Caki2 (cell line): ENCODE measurements around the gene SLC35D3. TPM values are rescaled to one million over a fixed set of nuclear protein-coding genes. Genes with fewer than 3 reads are reported as not detected.
A peak's percentile ranks its signal among the peaks of the same experiment; 100 is the strongest.
"Not testable (repeated sequence)": the region's sequence is repeated elsewhere in the genome, so short reads cannot be mapped to it uniquely, and the experiment has no call there.

Experiments used
- DNase-seq: peaks from one replicate; pipeline ENCODE4 v3.0.0-alpha.2; 2015; ENCODE audit warnings: low read depth
- in situ Hi-C: cut with HindIII; loops from 2 replicates; pipeline ENCODE4 v1.10.0; 2016; ENCODE audit warnings: low sequenced_read_pairs, low pct_unique_long_range_greater_than_20kb, mixed read lengths
- total RNA-seq: library from RNA; depleted of rRNA; stranded (reverse); fragments of >200 nt; shearing (Covaris generic); gene quantifications from 2 replicates; pipeline ENCODE4 v1.2.3, GENCODE V29; 2014; ENCODE audit warnings: low replicate concordance; rRNA removed

The SLC35D3 gene, protein sequence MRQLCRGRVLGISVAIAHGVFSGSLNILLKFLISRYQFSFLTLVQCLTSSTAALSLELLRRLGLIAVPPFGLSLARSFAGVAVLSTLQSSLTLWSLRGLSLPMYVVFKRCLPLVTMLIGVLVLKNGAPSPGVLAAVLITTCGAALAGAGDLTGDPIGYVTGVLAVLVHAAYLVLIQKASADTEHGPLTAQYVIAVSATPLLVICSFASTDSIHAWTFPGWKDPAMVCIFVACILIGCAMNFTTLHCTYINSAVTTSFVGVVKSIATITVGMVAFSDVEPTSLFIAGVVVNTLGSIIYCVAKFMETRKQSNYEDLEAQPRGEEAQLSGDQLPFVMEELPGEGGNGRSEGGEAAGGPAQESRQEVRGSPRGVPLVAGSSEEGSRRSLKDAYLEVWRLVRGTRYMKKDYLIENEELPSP
- total RNA-seq, result not detected in 2 replicates

DNA sequence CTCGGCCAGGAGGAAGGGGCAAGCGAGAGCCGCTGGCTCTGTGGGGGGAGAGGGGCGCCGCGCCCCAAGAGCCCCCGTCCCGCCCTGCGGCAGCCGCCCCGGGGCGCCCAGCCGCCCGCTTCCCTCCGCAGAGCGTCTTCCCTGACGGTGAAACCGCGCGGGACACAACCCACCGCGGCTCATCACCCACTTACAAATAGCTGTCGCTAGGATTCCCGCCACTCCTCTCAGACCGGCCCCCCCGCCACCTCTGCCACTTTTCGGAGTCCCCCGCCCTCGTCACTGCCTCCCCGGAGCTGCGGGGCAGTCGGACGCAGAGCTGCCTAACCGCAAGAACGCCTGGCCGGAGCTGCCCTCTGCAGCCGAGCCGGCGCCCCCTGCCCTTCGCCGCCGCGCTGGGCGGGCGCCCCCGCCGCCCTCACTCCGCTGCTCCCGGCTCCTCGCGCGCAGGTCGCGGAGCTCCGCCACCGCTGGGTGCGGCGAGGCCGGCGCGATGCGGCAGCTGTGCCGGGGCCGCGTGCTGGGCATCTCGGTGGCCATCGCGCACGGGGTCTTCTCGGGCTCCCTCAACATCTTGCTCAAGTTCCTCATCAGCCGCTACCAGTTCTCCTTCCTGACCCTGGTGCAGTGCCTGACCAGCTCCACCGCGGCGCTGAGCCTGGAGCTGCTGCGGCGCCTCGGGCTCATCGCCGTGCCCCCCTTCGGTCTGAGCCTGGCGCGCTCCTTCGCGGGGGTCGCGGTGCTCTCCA lies at the start of gene SLC35D3:
Gene SLC35D3 (plus strand): TSS at position 366 of the 749 bp plus-strand sequence. CDS start 128 bp downstream, at position 494.
- DNase-seq, result no peak
- in situ Hi-C loops, result no loop called here

DNA sequence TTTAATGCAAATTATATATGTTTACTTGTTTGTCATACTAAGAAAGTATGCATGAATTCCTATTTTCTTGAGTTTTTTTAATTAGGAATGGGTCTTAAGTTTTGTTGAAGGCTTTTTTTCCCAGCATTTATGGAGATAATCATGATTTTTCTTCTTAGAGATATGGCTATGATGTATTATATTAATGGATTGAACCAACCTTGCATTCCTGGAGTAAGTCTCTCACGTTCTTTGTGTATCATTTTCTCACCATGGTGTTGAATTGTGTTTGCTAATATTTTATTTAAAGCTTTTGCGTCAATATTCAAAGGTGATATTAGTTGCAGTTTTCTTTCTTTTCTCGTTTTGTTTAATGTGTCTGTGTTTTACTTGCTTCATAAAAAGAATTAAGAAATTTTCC lies 48.4 kb upstream of the SLC35D3 start:
- DNase-seq, result peak; percentile 14
- in situ Hi-C loops, result no loop called here

DNA sequence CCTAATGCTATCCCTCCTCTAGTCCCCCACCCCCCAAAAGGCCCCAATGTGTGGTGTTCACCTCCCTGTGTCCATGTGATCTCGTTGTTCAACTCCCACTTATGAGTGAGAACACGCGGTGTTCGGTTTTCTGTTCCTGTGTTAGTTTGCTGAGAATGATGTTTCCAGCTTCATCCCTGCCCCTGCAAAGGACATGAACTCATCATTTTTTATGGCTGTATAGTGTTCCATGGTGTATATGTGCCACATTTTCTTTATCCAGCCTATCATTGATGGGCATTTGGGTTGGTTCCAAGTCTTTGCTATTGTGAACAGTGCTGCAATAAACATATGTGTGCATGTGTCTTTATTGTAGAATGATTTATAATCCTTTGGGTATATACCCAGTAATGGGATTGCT lies 45.6 kb upstream of the SLC35D3 start:
- DNase-seq, in situ Hi-C loops: not testable (repeated sequence)

DNA sequence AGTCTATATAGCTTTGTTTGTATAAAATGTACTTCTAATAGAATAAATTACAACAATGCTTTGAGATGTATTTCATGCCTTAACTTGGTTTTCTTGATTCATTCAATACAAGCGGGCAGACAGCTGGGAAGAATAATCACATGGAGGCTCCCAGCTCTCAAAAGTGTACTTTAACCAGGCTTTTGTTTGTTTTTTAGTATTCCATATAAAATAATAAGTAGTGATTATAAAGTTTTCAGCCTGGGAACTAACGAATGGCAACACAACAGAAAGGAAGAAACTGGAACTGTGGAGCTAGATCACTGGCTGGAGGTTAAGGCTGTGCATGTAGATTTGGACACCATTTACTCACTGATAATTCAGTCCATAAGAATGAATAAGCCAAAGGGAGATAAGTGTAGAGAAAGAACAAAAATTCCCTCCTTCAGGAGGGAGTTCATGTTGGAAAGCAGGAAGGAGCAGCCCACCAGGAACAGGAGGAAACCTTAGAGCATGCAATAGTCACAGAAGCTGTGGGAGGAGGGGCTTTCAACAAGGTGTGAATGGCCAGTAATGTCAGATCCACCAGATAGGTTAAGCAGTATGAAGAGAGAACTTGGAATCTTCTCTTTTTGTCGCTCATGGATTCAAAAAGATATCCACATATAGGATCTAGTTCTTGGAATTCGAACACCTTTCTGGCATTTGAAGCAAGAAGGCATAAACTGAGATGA lies 41.2 kb upstream of the SLC35D3 start:
- DNase-seq, result no peak
- in situ Hi-C loops, result no loop called here

DNA sequence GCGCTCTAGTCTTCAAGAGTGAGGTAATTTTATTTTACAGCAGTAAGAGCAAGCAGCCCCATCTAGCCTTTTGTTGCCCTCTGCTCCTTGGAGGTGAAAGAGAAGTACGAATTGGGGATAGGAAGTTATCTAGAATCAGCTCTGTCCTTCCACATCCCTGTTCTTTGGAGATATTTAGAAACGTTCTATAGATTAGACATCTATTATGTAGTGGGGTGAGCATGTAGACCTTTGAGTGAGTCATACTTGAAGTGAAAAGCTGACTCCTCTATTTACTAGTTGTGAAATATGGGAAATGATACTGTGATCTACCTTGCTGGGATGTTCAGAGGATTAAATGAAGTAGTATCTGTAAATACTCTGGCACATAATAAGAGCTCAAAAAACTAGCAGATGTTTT lies 36.0 kb upstream of the SLC35D3 start:
- in situ Hi-C loops, result no loop called here
- no peak for DNase-seq

DNA sequence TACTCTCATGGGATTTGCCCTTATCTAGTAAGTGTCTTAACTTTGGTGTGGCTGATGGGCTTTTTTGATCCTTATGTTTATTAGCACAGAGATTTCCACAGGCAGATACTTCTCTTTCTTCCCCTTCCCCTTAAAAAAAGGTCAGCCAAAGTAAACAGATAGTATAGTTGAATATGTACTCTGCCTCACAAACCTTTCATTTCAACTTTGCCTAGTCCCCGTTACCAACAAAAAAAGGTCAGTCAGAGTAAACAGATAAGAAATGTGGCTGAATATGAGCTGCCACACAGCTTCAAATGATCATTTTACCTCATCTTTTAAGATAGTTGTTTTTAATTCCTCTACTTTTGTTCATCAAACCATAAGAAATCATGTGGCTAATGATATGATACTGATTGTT lies 34.1 kb upstream of the SLC35D3 start:
- in situ Hi-C loops, result no loop called here
- no peak for DNase-seq

DNA sequence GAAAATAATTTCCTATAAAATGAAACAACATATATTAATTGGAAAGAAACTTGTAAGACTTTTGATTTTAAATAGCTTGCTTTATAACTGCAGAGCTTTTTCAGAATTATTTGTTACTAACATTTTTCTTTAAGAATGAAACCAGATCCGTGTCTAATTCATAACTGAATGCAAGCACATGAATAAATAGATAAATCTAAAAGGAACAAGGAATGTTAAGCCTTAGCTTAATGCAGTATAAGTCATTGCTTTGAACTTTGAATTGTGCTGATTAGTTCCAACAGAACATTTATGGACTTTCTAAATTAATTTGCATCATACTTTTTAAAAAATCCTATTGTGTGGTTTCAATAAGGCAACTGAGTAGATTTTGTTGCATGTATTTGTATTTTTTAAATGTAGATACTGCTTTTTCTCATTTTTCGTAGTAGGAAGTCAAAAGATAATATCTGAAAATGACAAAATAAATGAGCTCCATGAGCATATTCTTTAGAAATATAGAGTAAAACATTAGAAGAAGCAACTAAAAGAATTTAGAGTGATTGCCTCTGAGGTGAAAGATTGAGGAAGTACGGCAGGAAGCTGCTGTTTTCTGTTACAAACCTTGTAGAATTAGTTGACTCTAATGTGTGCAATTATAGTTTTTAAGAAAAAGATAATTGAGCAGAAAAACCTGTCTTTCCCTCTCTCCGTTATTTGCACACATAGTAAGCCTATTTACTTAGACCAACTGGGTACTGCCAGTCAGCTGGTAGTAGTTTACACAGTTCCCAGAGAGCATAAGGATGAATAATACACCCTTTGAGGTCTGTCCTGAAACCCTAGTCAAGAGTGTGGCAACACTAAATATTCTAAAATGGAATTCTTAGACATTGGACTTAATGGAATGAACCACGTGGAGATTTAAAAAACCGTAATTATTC lies 32.6 kb upstream of the SLC35D3 start:
- no peak for DNase-seq
- in situ Hi-C loops, result no loop called here

DNA sequence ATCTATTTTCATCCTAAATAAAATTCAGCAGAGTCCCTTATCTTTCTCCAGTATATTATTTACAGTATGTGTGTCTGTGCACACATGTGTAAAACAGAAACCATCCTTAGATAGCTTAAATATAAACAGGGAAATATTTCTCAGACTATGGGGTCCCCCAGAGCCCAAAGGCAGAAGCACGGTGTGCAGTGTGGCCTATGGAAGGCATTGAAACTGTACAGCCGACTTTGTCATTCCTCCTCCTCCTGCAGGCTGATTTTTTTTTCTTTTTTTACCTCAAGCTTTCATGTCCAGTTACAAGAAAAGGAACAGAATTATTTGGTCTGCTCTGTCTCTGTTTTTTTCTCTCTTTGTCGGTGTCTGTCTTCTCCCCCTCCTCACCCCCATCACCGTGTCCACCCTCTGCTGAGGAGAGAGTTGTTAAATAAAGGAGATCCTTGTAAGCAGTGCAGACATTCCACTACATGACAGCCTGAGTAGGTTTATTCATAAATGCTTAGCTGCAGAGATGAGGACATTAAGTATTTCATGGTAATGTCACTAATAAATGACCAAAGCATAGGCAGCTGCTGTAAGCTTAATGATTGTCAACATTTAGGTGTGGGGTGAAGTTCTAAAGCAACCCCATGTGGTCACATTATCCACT lies 31.8 kb upstream of the SLC35D3 start:
- in situ Hi-C loops, result no loop called here
- no peak for DNase-seq

DNA sequence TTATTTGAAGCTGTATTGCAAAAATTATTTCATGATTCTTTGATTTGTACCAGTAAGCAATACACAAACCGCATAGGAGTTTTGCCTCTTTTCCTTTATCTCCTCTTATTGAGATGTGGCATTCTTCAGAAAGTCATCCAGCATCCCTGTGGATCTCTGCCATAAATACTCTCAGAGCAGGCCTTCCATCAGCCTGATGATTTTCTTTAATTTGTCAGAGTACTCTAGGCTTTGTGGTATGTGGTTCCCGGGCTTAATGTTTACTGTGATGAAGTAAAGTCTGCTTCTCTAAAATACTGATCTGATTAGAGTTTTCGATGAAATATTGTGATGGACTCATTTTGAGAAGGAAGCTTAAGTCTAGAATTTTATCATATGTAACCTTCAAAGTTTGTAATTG lies 31.1 kb upstream of the SLC35D3 start:
- in situ Hi-C loops, result no loop called here
- no peak for DNase-seq

DNA sequence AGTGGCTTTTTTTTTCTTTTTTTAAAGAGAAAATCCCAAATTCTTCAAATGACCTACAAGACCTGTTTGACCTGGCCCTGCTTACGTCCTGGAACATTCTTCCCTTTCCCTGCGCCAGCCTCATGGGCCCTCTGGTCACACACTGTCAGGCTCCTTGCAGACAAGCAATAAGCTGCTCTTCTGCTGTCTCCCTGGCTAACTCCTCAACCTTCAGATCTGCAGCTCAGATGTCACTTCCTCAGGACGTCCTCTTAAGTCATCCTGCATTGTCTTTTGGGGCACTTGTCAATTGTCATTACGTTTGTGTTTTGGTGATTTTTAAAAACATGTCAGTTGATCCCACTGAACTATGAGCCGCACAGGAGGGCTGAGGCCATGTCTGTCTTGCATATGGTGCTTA lies 28.9 kb upstream of the SLC35D3 start:
- in situ Hi-C loops, result no loop called here
- no peak for DNase-seq

DNA sequence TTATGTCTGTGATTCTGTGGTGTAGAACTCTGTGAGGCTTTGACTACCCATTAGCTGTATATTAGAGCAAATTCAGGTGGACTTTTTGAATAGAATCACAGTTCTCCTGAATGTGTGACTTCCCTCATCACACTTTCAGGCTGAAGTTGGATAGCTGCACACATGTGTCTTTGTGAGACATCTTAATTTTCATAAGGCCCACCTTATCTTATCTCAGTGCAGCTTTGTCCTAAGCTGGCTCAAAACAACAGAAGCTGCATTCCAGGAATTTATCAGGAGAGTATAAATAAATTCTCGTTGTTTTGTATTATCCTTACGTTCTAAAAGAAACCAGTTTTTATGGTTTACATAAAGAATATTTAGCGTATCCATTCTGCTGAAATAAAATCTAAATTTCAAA lies 26.2 kb upstream of the SLC35D3 start:
- DNase-seq, result no peak
- in situ Hi-C loops, result no loop called here

DNA sequence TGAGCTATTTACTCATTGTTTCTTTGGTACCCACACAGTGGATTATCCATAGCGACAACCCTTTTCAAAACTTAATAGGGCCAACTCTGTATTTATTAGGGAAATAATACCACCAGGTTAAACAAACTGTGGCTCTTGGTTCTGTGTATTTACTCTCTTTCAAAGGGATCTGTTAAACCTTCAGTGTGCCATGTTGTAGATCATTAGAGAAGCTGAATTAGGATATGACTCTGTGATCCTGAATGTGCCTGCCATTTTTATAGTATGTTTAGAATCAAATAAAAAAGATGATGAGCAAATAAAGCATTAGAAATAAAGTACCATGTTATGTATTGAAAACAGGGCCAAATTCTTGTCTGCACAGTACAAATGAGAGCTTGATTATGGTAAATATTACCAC lies 25.0 kb upstream of the SLC35D3 start:
- no peak for DNase-seq
- in situ Hi-C loops, result no loop called here

DNA sequence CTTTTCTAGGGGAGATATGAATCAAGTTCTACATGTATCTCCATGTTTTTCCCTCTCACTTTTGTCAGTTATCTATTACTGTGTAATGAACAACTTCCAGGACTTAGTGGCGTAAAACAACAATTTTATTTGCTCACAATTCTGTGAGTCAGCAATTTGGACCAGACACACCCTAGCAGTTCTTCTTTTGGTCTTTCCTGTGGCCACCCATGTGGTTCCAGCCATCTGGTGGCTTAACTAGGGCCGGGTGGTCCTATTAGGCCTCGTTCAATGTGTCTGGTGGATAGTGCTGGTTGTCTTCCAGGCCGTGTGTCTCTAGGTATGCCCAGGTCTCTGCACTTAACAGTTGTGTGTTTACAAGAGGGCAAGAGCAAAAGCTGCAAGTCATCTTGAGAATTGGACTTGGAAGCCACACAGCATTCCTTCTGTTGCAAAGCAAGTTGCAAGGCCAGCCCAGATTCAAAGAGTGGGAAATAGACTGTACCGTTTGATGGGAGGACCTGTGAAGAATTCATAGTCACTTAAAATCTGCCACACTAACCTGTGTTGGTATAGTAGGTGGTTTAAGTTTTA lies 20.8 kb upstream of the SLC35D3 start:
- in situ Hi-C loops, result no loop called here

DNA sequence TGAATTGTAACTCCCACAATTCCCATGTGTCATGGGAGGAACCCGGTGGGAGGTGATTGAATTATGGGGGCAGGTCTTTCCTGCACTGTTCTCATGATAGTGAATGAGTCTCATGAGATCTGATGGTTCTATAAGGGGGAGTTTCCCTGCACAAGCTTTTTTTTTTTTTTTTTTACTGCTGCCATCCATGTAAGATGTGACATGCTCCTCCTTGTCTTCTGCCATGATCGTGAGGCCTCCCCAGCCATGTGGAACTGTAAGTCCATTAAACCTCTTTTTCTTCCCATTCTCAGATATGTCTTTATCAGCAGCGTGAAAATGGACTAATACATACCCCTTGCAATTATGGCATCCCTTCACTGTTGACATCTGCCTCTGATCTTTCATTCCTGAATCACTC lies 17.6 kb upstream of the SLC35D3 start:
- DNase-seq, in situ Hi-C loops: not testable (repeated sequence)

More for the DNA sequence above, 20.8 kb upstream of the SLC35D3 start:
- DNase-seq, result no peak

DNA sequence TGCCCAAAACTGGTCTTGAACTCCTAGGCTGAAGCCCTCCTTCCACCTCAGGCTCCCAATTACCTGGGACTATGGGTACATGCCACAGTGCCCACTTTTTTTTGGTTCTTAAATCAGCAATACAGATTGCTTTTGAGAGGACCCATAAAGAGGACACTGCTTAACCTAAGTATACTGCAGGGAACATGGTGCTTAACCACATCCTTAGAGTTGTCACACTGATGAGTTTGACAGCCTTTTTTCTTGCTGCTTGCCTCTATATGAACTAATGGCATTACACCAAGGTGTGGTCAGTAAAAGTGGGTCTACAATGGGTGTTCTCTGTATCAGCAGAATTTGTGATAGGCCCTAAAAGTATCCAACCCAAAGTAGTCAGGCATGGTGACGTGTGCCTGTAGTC lies 7.2 kb upstream of the SLC35D3 start:
- in situ Hi-C loops, result no loop called here
- no peak for DNase-seq

DNA sequence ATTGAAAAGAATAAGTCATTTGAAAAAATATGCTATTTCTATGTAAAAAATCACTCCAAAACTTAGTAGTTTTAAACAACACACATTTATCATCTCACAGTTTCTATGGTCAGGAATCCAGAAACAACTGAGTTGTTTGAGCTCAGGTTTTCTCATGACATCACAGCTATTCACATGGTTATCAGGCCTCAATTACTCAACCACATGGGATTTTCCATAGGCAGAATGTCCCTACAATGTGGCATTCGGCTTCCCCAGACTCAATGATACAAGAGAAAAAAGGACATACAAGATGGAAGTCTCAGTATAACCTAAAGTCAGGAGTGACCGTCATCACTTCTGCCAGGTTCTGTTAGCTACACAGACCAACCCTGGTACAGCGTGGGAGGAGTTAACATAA lies 3.4 kb upstream of the SLC35D3 start:
- in situ Hi-C loops, result no loop called here
- DNase-seq, result no peak

DNA sequence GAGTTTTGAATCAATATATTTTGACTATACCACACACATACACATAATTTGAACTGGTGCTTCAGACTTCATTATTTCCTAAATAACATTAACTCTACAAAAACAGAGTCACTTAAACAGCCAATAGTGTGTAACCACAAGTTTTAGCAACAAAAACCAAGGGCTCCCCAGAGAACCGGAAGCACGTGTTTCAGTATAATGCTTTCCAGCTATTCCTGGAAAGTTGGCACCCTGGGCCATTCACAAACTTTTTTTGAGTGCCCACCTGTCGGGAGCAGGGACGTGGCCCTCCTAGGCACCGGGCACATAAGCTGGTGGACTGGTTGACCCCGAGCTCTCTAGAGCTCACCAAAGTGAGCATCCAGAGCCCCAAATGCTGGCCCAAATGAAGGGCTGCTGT lies 1.9 kb upstream of the SLC35D3 start:
- no peak for DNase-seq
- in situ Hi-C loops, result no loop called here
